Measurements from ENCODE around the gene TEX36. TPM values are rescaled to one million over a fixed set of nuclear protein-coding genes. Genes with fewer than 3 reads are reported as not detected.
"Not testable (repeated sequence)": the region's sequence is repeated elsewhere in the genome, so short reads cannot be mapped to it uniquely, and the experiment has no call there.

The TEX36 gene
- total RNA-seq, 1 donor from 2014 or later: not detected

GRCh38 chr10:125656523-125656922 is 26.4 kb downstream of the TEX36 start:
- TF ChIP-seq EZH2 (IDR thresholded peaks at IDR 0.05) (no peak), EZH2phosphoT487 (IDR thresholded peaks at IDR 0.05) (no peak)
- TF ChIP-seq, protein P1, sequence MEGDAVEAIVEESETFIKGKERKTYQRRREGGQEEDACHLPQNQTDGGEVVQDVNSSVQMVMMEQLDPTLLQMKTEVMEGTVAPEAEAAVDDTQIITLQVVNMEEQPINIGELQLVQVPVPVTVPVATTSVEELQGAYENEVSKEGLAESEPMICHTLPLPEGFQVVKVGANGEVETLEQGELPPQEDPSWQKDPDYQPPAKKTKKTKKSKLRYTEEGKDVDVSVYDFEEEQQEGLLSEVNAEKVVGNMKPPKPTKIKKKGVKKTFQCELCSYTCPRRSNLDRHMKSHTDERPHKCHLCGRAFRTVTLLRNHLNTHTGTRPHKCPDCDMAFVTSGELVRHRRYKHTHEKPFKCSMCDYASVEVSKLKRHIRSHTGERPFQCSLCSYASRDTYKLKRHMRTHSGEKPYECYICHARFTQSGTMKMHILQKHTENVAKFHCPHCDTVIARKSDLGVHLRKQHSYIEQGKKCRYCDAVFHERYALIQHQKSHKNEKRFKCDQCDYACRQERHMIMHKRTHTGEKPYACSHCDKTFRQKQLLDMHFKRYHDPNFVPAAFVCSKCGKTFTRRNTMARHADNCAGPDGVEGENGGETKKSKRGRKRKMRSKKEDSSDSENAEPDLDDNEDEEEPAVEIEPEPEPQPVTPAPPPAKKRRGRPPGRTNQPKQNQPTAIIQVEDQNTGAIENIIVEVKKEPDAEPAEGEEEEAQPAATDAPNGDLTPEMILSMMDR (IDR thresholded peaks at IDR 0.05): no peak
- H3K36me3 ChIP-seq: no peaks in the 10 kb centered on the region
- no peaks in the 10 kb centered on the region for H3F3A ChIP-seq (ENCODE audit: low read depth)
- no peak overlapping the region for H3K4me3 ChIP-seq
- no peak overlapping the region for H2AFZ ChIP-seq (replicated peaks)
- H3K79me2 ChIP-seq (ENCODE audit: low read depth): no peaks in the 10 kb centered on the region
- H3K27ac Mint-ChIP-seq: no peak overlapping the region
- H3K4me2 ChIP-seq: no peak overlapping the region
- no peaks in the 10 kb centered on the region for H4K20me1 ChIP-seq (ENCODE audit: low read depth)
- H3K4me3 Mint-ChIP-seq: no peak overlapping the region
- no peaks in the 10 kb centered on the region for H3K9me3 Mint-ChIP-seq
- no peak for DNase-seq (ENCODE audit: low spot score)
- H3K4me1 ChIP-seq: no peaks in the 10 kb centered on the region
- H3K36me3 Mint-ChIP-seq: no peaks in the 10 kb centered on the region
- peaks cover 2% of the 10 kb centered on the region for H3K27me3 Mint-ChIP-seq (ENCODE audit: insufficient read depth, low read depth)
- no peak overlapping the region for H3K9ac ChIP-seq
- H3K27me3 ChIP-seq: no peaks in the 10 kb centered on the region
- H3K4me1 Mint-ChIP-seq: no peaks in the 10 kb centered on the region
- no peak overlapping the region for H3K27ac ChIP-seq
- H3K9me3 ChIP-seq (ENCODE audit: low read depth): no peaks in the 10 kb centered on the region

- not testable (repeated sequence) for H3K4me1 Mint-ChIP-seq; H3K36me3 Mint-ChIP-seq; H3K9me3 Mint-ChIP-seq; DNase-seq (ENCODE audit: low spot score); H3K27ac Mint-ChIP-seq; H2AFZ ChIP-seq (replicated peaks); H3K36me3 ChIP-seq; H3K9me3 ChIP-seq (ENCODE audit: low read depth); H3K4me1 ChIP-seq; H3K4me3 Mint-ChIP-seq; H3K4me3 ChIP-seq; H3K79me2 ChIP-seq (ENCODE audit: low read depth); H3K27ac ChIP-seq; H3K9ac ChIP-seq; H3K4me2 ChIP-seq; H3F3A ChIP-seq (ENCODE audit: low read depth); H4K20me1 ChIP-seq (ENCODE audit: low read depth); H3K27me3 ChIP-seq; H3K27me3 Mint-ChIP-seq (ENCODE audit: insufficient read depth, low read depth)
Observed at GRCh38 chr10:125653113-125653512, 29.9 kb downstream of the TEX36 start.

GRCh38 chr10:125646311-125646710 is 36.7 kb downstream of the TEX36 start:
- no peak overlapping the region for H3K4me3 ChIP-seq
- H3F3A ChIP-seq (ENCODE audit: low read depth): no peaks in the 10 kb centered on the region
- H3K9me3 ChIP-seq (ENCODE audit: low read depth): no peaks in the 10 kb centered on the region
- H3K36me3 ChIP-seq: no peaks in the 10 kb centered on the region
- H3K4me1 ChIP-seq: no peaks in the 10 kb centered on the region
- H4K20me1 ChIP-seq (ENCODE audit: low read depth): no peaks in the 10 kb centered on the region
- no peaks in the 10 kb centered on the region for H3K27me3 ChIP-seq
- no peak overlapping the region for H3K4me2 ChIP-seq
- peaks cover 3% of the 10 kb centered on the region for H3K27me3 Mint-ChIP-seq (ENCODE audit: insufficient read depth, low read depth)
- no peak overlapping the region for H3K27ac ChIP-seq
- DNase-seq (ENCODE audit: low spot score): no peak
- no peak overlapping the region for H3K9ac ChIP-seq
- H2AFZ ChIP-seq (replicated peaks): no peak overlapping the region
- TF ChIP-seq, protein P1 (IDR thresholded peaks at IDR 0.05): no peak
- no peak for TF ChIP-seq EZH2 (IDR thresholded peaks at IDR 0.05)
- no peak for TF ChIP-seq EZH2phosphoT487 (IDR thresholded peaks at IDR 0.05)
- no peak overlapping the region for H3K4me3 Mint-ChIP-seq
- no peaks in the 10 kb centered on the region for H3K4me1 Mint-ChIP-seq
- no peaks in the 10 kb centered on the region for H3K79me2 ChIP-seq (ENCODE audit: low read depth)
- no peak overlapping the region for H3K27ac Mint-ChIP-seq
- H3K9me3 Mint-ChIP-seq: peaks cover 15% of the 10 kb centered on the region
- no peaks in the 10 kb centered on the region for H3K36me3 Mint-ChIP-seq

- no peak for TF ChIP-seq EZH2 (IDR thresholded peaks at IDR 0.05)
- no peak for TF ChIP-seq EZH2phosphoT487 (IDR thresholded peaks at IDR 0.05)
- TF ChIP-seq, protein P1 (IDR thresholded peaks at IDR 0.05): no peak
Observed at GRCh38 chr10:125641398-125641797, 41.6 kb downstream of the TEX36 start.

More at GRCh38 chr10:125641398-125641797, 41.6 kb downstream of the TEX36 start:
- Mint-ChIP-seq H3K27ac (no peak overlapping the region), H3K4me3 (no peak overlapping the region), H3K9me3 (no peaks in the 10 kb centered on the region), H3K27me3 (ENCODE audit: insufficient read depth, low read depth) (peaks cover 2% of the 10 kb centered on the region), H3K4me1 (peaks cover 2% of the 10 kb centered on the region), H3K36me3 (no peaks in the 10 kb centered on the region)
- H3K4me3 ChIP-seq: no peak overlapping the region
- no peaks in the 10 kb centered on the region for H4K20me1 ChIP-seq (ENCODE audit: low read depth)
- H2AFZ ChIP-seq (replicated peaks): no peak overlapping the region
- no peaks in the 10 kb centered on the region for H3K4me1 ChIP-seq
- no peak overlapping the region for H3K27ac ChIP-seq
- H3K9ac ChIP-seq: no peak overlapping the region
- H3K27me3 ChIP-seq: no peaks in the 10 kb centered on the region
- H3F3A ChIP-seq (ENCODE audit: low read depth): no peaks in the 10 kb centered on the region
- no peaks in the 10 kb centered on the region for H3K9me3 ChIP-seq (ENCODE audit: low read depth)
- no peaks in the 10 kb centered on the region for H3K79me2 ChIP-seq (ENCODE audit: low read depth)
- DNase-seq (ENCODE audit: low spot score): no peak
- no peak overlapping the region for H3K4me2 ChIP-seq
- H3K36me3 ChIP-seq: no peaks in the 10 kb centered on the region
